GM12873 (cell line): Measurements from ENCODE around the gene SPATA2L.

Experiments
- CTCF ChIP-seq: IDR thresholded peaks from 2 replicates; pipeline ENCODE4 v1.5.1; 2012; ENCODE audit warnings: low read depth, mild to moderate bottlenecking, moderate library complexity, low read length, control low read depth; ENCODE audit not compliant: insufficient read depth; ENCODE audit errors: missing control alignments

SPATA2L gene

GRCh38 chr16:89733322-89733721 is 31.8 kb upstream of the SPATA2L start:
- no peak for TF ChIP-seq CTCF

GRCh38 chr16:89732918-89733242 is 31.4 kb upstream of the SPATA2L start:
- TF ChIP-seq CTCF, result no peak

GRCh38 chr16:89732142-89732917 is 30.8 kb upstream of the SPATA2L start:
- no peak for TF ChIP-seq CTCF

GRCh38 chr16:89730610-89731234 is 29.2 kb upstream of the SPATA2L start:
- no peak for TF ChIP-seq CTCF

GRCh38 chr16:89729863-89730593 is 28.5 kb upstream of the SPATA2L start:
- TF ChIP-seq CTCF, result no peak

GRCh38 chr16:89729293-89729692 is 27.8 kb upstream of the SPATA2L start:
- no peak for TF ChIP-seq CTCF

- TF ChIP-seq CTCF, result no peak
Measured at GRCh38 chr16:89727406-89728120, 26.1 kb upstream of the SPATA2L start.
